Kidney (tissue), 14 donors: Measurements from ENCODE around the gene CTTNBP2. TPM values are rescaled to one million over a fixed set of nuclear protein-coding genes. Genes with fewer than 3 reads are reported as not detected.

Source experiments
- DNase-seq, 5 donors: peaks; one replicate each; pipeline ENCODE4 v3.0.0-alpha.2; 2013 to 2020
- FAIRE-seq: peaks from 2 replicates; lab custom pipeline; 2012; peaks lifted over from hg19 to GRCh38; lab: Jason Lieb, UNC
- H3K27ac ChIP-seq, 2 donors: one replicate each; pipeline ENCODE4 v1.7.0; 2013; ENCODE audit warnings: low read depth in 2 of 2, low read length in 2 of 2, inconsistent platforms in 1 of 2
- H3K27me3 ChIP-seq: one replicate; pipeline ENCODE4 v1.7.1; 2013; ENCODE audit warnings: low read length, inconsistent platforms; ENCODE audit not compliant: control insufficient read depth, insufficient read depth
- H3K36me3 ChIP-seq, 3 donors: one replicate each; pipeline versions ENCODE4 v1.7.0 to v1.7.1; 2013; ENCODE audit warnings: low read length in 3 of 3, control low read depth in 1 of 3, inconsistent platforms in 1 of 3; ENCODE audit not compliant: insufficient read depth in 3 of 3, control insufficient read depth in 2 of 3
- H3K4me1 ChIP-seq, 3 donors: one replicate each; pipeline versions ENCODE4 v1.7.0 to v1.7.1; 2013; ENCODE audit warnings: low read length in 3 of 3, inconsistent platforms in 1 of 3, low read depth in 1 of 3; ENCODE audit not compliant: control insufficient read depth in 2 of 3, insufficient read depth in 2 of 3
- H3K4me3 ChIP-seq, 3 donors: one replicate each; pipeline versions ENCODE4 v1.7.0 to v1.8.1; 2013; ENCODE audit warnings: low read length in 3 of 3, control low read depth in 1 of 3, inconsistent platforms in 1 of 3
- H3K9ac ChIP-seq, 3 donors: one replicate each; pipeline versions ENCODE4 v1.7.0 to v1.7.1; 2013; ENCODE audit warnings: low read length in 3 of 3, control low read depth in 1 of 3, inconsistent platforms in 1 of 3
- H3K9me3 ChIP-seq, 3 donors: one replicate each; pipeline versions ENCODE4 v1.7.0 to v1.7.1; 2013; ENCODE audit warnings: low read length in 3 of 3, control low read depth in 1 of 3, inconsistent platforms in 1 of 3; ENCODE audit not compliant: control insufficient read depth in 2 of 3, insufficient read depth in 1 of 3
- intact Hi-C: fragments of 100-400 bp; cut with DNase I; formaldehyde crosslinking; loops from one replicate; pipeline ENCODE4 v1.11.1; 2022
- polyA plus RNA-seq: library from polyadenylated mRNA; stranded (reverse); fragments of 350-450 nt; fragmentation: Illumina TruSeq; extraction: RNeasy Lipid Tissue Mini Kit (QIAGEN cat#74804); gene quantifications from one replicate; pipeline ENCODE4 v1.2.3, GENCODE V29; 2014; ENCODE audit warnings: low read depth, low replicate concordance; ENCODE audit not compliant: insufficient read depth
- total RNA-seq: library from RNA; stranded (reverse); fragmentation: NEBNext Ultra II Directional; extraction: Animal tissue kit (Norgen Biotek cat#: 25700); gene quantifications from one replicate; pipeline ENCODE4 v1.2.1, GENCODE V29; 2021
- TF ChIP-seq, protein P1 (sequence below): IDR thresholded peaks from 3 replicates; pipeline ENCODE4 v1.5.1; 2012; ENCODE audit warnings: mild to moderate bottlenecking, moderate library complexity, borderline replicate concordance; ENCODE audit not compliant: insufficient read depth; ENCODE audit errors: extremely low read depth
- donor health status: control.
- donor health status: control.
- donor health status: control.
- donor health status: control.
- donor health status: control.
- donor health status: DM: yes; HTN: yes; CAD: no.
- donor health status: Normal renal cell carcinoma (clear cell type).

CTTNBP2 gene
- total and polyA plus RNA-seq, 2 donors from 2014 or later = 3.8 to 41.1 TPM

GRCh38 chr7:117771756-117772155 lies 101.5 kb downstream of the CTTNBP2 start:
- Histone ChIP-seq H3K9ac (peak overlapping the region in 1 of 3 donors; percentile 36), H3K27me3 (no peaks in the 10 kb centered on the region), H3K4me3 (peak overlapping the region in 1 of 3 donors; percentile 22), H3K27ac (peak overlapping the region; percentile 66 to 74), H3K4me1 (peaks cover 6 to 31% (median 15%) of the 10 kb centered on the region in 3 donors), H3K36me3 (no peaks in the 10 kb centered on the region), H3K9me3 (no peaks in the 10 kb centered on the region)
- FAIRE-seq = no peak
- TF ChIP-seq, protein P1, sequence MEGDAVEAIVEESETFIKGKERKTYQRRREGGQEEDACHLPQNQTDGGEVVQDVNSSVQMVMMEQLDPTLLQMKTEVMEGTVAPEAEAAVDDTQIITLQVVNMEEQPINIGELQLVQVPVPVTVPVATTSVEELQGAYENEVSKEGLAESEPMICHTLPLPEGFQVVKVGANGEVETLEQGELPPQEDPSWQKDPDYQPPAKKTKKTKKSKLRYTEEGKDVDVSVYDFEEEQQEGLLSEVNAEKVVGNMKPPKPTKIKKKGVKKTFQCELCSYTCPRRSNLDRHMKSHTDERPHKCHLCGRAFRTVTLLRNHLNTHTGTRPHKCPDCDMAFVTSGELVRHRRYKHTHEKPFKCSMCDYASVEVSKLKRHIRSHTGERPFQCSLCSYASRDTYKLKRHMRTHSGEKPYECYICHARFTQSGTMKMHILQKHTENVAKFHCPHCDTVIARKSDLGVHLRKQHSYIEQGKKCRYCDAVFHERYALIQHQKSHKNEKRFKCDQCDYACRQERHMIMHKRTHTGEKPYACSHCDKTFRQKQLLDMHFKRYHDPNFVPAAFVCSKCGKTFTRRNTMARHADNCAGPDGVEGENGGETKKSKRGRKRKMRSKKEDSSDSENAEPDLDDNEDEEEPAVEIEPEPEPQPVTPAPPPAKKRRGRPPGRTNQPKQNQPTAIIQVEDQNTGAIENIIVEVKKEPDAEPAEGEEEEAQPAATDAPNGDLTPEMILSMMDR = no peak
- peak in 2 of 5 donors; percentile 6 to 24 for DNase-seq
- intact Hi-C loops = no loop called here

DNA sequence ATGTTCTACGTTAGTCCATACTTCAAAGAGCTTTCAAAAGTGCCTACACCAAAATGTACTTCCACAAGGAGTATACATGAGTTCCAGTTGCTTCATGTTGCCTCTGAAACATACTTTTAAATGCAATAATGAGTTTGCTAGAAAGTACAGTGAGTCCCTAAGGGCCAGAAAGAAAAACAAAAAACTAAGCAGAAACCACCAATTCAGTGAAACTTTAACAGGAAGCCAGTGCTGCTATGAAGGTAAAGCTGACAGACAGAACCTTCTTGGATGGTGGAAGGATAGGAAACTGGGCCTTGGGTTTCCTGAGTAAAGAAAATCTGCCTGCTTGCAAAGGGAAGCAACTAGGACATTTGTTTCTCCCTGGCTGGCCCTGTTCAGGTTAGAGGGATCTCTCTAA lies 104.2 kb downstream of the CTTNBP2 start:
- H3K27ac ChIP-seq = no peak overlapping the region

DNA sequence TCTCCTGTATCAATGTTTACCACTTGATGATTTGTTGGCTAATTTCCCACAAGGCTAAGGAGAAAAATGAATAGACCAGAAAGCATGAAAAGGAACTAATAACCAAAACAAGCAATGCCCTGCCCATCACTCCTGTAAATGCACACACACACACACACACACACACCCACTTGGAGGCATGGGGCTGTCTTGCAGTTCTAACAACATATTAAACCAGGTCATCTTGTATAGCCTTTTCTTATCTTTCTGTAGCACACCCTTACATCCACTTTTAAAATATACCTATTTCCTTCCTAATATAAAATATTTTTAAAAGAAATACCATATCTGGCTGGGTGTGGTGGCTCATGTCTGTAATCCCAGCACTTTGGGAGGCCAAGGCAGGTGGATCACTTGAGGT lies 105.3 kb downstream of the CTTNBP2 start:
- no peak overlapping the region for H3K27ac ChIP-seq
- H3K9me3 ChIP-seq = no peaks in the 10 kb centered on the region
- no peaks in the 10 kb centered on the region for H3K27me3 ChIP-seq
- FAIRE-seq (no peak), DNase-seq (no peak)
- H3K36me3 ChIP-seq = no peaks in the 10 kb centered on the region
- no peak overlapping the region for H3K4me3 ChIP-seq
- TF ChIP-seq, protein P1 = no peak
- peaks cover 6 to 17% (median 11%) of the 10 kb centered on the region in 3 donors for H3K4me1 ChIP-seq
- intact Hi-C loops = no loop called here
- H3K9ac ChIP-seq = no peak overlapping the region

More for the DNA sequence above, 104.2 kb downstream of the CTTNBP2 start:
- no peaks in the 10 kb centered on the region for H3K9me3 ChIP-seq
- TF ChIP-seq, protein P1 = no peak
- no peak for DNase-seq
- no peak overlapping the region for H3K9ac ChIP-seq
- no peaks in the 10 kb centered on the region for H3K27me3 ChIP-seq
- intact Hi-C loops = no loop called here
- no peaks in the 10 kb centered on the region for H3K36me3 ChIP-seq
- no peak for FAIRE-seq
- peaks cover 6 to 22% (median 15%) of the 10 kb centered on the region in 3 donors for H3K4me1 ChIP-seq
- H3K4me3 ChIP-seq = no peak overlapping the region

GRCh38 chr7:117766913-117767312 lies 106.3 kb downstream of the CTTNBP2 start:
- intact Hi-C loops = no loop called here
- FAIRE-seq = no peak
- Histone ChIP-seq H3K9ac (no peak overlapping the region), H3K36me3 (no peaks in the 10 kb centered on the region), H3K27me3 (no peaks in the 10 kb centered on the region), H3K27ac (no peak overlapping the region), H3K4me3 (no peak overlapping the region), H3K9me3 (no peaks in the 10 kb centered on the region), H3K4me1 (peaks cover 3 to 15% (median 8%) of the 10 kb centered on the region in 3 donors)
- no peak for DNase-seq
- TF ChIP-seq, protein P1 = no peak
